Karpas-422 (cell line): ENCODE data around the gene AKAP5. TPM values are rescaled to one million over a fixed set of nuclear protein-coding genes. Genes with fewer than 3 reads are reported as not detected.

Experiments used
- DNase-seq: peaks from one replicate; pipeline ENCODE4 v3.0.0-alpha.2; 2015
- H2AFZ ChIP-seq: fragments of 200-600 bp; sonication (generic); 2 replicates; pipeline ENCODE4 v1.6.1; 2014; ENCODE audit warnings: antibody characterized with exemption, low read length, mixed read lengths
- H3K27ac ChIP-seq: fragments of 200-600 bp; sonication (generic); 2 replicates; pipeline ENCODE4 v1.5.1; 2014; ENCODE audit warnings: mild to moderate bottlenecking, low read length, moderate library complexity
- H3K27me3 ChIP-seq: fragments of 200-600 bp; sonication (generic); 2 replicates; pipeline ENCODE4 v1.6.1; 2014; ENCODE audit warnings: low read length, mixed read lengths
- H3K36me3 ChIP-seq: fragments of 200-600 bp; sonication (generic); 2 replicates; pipeline ENCODE4 v1.6.1; 2014; ENCODE audit warnings: low read length, mixed read lengths; ENCODE audit not compliant: insufficient read depth
- H3K4me1 ChIP-seq: fragments of 200-600 bp; sonication (generic); 2 replicates; pipeline ENCODE4 v1.6.1; 2014; ENCODE audit warnings: mild to moderate bottlenecking, low read length, mixed read lengths
- H3K4me2 ChIP-seq: fragments of 200-600 bp; sonication (generic); 2 replicates; pipeline ENCODE4 v1.6.1; 2014; ENCODE audit warnings: low read length, low read depth, mild to moderate bottlenecking; ENCODE audit not compliant: poor library complexity, severe bottlenecking
- H3K4me3 ChIP-seq: fragments of 200-600 bp; sonication (generic); 2 replicates; pipeline ENCODE4 v1.5.1; 2014; ENCODE audit warnings: mild to moderate bottlenecking, antibody characterized with exemption, low read length, mixed read lengths
- H3K79me2 ChIP-seq: fragments of 200-600 bp; sonication (generic); 2 replicates; pipeline ENCODE4 v1.6.1; 2014; ENCODE audit warnings: mild to moderate bottlenecking, low read length, mixed read lengths
- H3K9ac ChIP-seq: fragments of 200-600 bp; sonication (generic); 2 replicates; pipeline ENCODE4 v1.6.0; 2014; ENCODE audit warnings: low read length
- H3K9me2 ChIP-seq: fragments of 200-600 bp; sonication (generic), shearing (Covaris generic); replicated peaks from 2 replicates; pipeline ENCODE4 v1.6.0; 2014; ENCODE audit warnings: mild to moderate bottlenecking, low read length, moderate library complexity; ENCODE audit not compliant: insufficient read depth
- H3K9me3 ChIP-seq: fragments of 300-700, 200-600 bp; sonication (generic); 2 replicates; pipeline ENCODE4 v1.6.1; 2014; ENCODE audit warnings: low read length, mixed read lengths
- H4K20me1 ChIP-seq: fragments of 200-600 bp; sonication (generic); 2 replicates; pipeline ENCODE4 v1.6.1; 2014; ENCODE audit warnings: mild to moderate bottlenecking, antibody characterized with exemption, low read length, low read depth; ENCODE audit not compliant: insufficient read depth
- total RNA-seq: library from RNA; depleted of rRNA; stranded (reverse); fragments of >200 nt; shearing (Covaris generic); gene quantifications from 2 replicates; pipeline ENCODE4 v1.2.3, GENCODE V29; 2014; ENCODE audit warnings: low replicate concordance

AKAP5 gene
- total RNA-seq, 1 experiment from 2014 or later: 0.56 TPM

DNA sequence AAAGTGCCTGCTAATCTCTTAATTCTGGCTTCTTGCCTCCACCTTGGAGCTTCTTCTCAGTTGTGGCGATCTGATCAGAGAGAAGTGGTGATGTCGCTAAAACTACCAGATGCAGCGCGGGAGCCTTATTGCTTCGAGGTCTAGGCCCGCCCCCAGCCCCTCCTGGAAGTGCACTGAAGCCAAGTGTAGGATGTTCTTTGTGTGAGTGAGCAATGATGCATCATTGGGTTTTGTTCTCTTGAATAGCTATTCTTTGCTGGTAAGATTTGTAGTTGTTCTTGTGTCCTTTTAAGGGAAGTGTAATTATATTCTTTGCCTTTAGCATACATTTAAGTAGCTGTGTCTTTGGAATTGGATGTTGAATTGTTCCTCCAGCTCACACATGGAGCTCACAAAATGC lies 41.3 kb upstream of the AKAP5 start:
- peaks cover 73% of the 10 kb centered on the region for H3K36me3 ChIP-seq
- no peaks in the 10 kb centered on the region for H3K9me2 ChIP-seq
- no peaks in the 10 kb centered on the region for H4K20me1 ChIP-seq
- H3K9ac ChIP-seq: no peak overlapping the region
- no peaks in the 10 kb centered on the region for H3K27me3 ChIP-seq
- no peak overlapping the region for H3K27ac ChIP-seq
- H3K9me3 ChIP-seq: no peaks in the 10 kb centered on the region
- no peak overlapping the region for H2AFZ ChIP-seq
- H3K4me3 ChIP-seq: no peak overlapping the region
- H3K79me2 ChIP-seq: 0 out of 2 replicates have a peak, but pooled peaks cover 13% of the 10 kb centered on the region
- H3K4me2 ChIP-seq: no peak overlapping the region
- no peak for DNase-seq
- H3K4me1 ChIP-seq: no peaks in the 10 kb centered on the region

DNA sequence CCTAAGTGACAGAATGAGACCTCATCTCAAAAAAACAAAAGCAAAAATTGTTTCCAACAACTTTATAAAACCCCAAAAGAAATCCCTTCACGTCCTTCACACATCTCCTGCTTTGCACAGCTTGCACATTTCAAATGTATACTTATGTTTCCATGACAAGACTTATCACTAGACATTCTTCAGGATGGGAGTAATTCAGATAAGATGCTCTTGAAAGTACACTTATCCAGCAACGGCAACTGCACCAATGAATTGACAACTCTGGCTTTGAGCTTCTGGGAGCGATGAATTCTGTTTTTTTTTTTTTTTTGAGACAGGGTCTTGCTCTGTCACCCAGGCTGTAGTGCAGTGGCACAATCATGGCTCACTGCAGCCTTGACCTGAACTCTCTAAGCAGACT lies 30.8 kb upstream of the AKAP5 start:
- H3K9ac ChIP-seq: no peak overlapping the region
- H3K27ac ChIP-seq: no peak overlapping the region
- no peaks in the 10 kb centered on the region for H3K9me2 ChIP-seq
- H2AFZ ChIP-seq: no peak overlapping the region
- H3K4me1 ChIP-seq: no peaks in the 10 kb centered on the region
- no peaks in the 10 kb centered on the region for H3K27me3 ChIP-seq
- H3K36me3 ChIP-seq: peaks cover 80% of the 10 kb centered on the region
- H3K79me2 ChIP-seq: peaks cover 2% of the 10 kb centered on the region; the same call in 1 of the 2 replicates
- no peaks in the 10 kb centered on the region for H4K20me1 ChIP-seq
- no peak overlapping the region for H3K4me3 ChIP-seq
- no peaks in the 10 kb centered on the region for H3K9me3 ChIP-seq
- H3K4me2 ChIP-seq: no peak overlapping the region
- no peak for DNase-seq

DNA sequence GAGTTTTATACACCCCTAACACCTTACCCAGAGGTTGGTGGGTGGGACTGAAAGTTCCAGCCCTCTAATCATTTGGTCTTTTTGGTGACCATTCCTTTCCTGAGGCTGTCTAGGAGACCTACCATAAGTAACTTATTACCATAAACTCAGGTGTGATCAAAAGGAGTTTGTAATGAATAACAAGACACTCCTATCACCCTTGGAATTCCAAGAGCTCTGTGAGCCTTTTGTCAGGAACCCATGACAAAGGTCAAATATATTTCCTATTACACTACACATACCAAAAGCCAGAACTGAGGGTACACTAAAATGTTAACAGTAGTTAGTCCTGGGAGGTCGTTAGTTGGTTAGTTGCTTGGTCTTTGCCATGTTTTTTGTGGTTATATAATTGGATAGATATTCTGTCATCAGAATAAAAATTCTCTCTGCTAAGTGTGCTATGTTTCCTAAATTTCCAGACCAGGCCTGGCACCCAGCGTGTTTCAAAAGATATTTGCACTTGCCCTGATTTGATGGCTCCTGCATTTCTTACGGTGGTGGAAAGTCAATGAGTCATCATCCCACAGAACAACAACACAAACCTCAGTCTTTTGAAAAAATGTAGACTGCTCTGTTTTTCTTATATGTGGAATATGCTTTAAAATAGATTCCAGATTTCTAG lies 27.0 kb upstream of the AKAP5 start:
- Histone ChIP-seq H3K9me2 (no peaks in the 10 kb centered on the region), H3K27ac (no peak overlapping the region), H3K79me2 (peaks cover 2% of the 10 kb centered on the region; the same call in 1 of the 2 replicates), H3K9ac (no peak overlapping the region), H2AFZ (no peak overlapping the region), H3K36me3 (peaks cover 74% of the 10 kb centered on the region), H3K9me3 (no peaks in the 10 kb centered on the region), H4K20me1 (no peaks in the 10 kb centered on the region), H3K4me1 (no peaks in the 10 kb centered on the region), H3K4me2 (no peak overlapping the region), H3K27me3 (no peaks in the 10 kb centered on the region), H3K4me3 (no peak overlapping the region)
- DNase-seq: no peak

GRCh38 chr14:64439141-64439540 lies 26.2 kb upstream of the AKAP5 start:
- Histone ChIP-seq H3K27ac (no peak overlapping the region), H3K4me1 (no peaks in the 10 kb centered on the region), H4K20me1 (no peaks in the 10 kb centered on the region), H3K9me3 (no peaks in the 10 kb centered on the region), H3K9me2 (no peaks in the 10 kb centered on the region), H3K9ac (no peak overlapping the region), H3K36me3 (peaks cover 76% of the 10 kb centered on the region), H3K4me2 (no peak overlapping the region), H3K79me2 (peaks cover 2% of the 10 kb centered on the region; the same call in 1 of the 2 replicates), H2AFZ (no peak overlapping the region), H3K4me3 (no peak overlapping the region), H3K27me3 (no peaks in the 10 kb centered on the region)
- no peak for DNase-seq

- H2AFZ ChIP-seq: no peak overlapping the region
- H3K27ac ChIP-seq: no peak overlapping the region
- no peaks in the 10 kb centered on the region for H4K20me1 ChIP-seq
- H3K9ac ChIP-seq: no peak overlapping the region
- H3K4me2 ChIP-seq: no peak overlapping the region
- DNase-seq: no peak
- no peaks in the 10 kb centered on the region for H3K27me3 ChIP-seq
- H3K36me3 ChIP-seq: peaks cover 78% of the 10 kb centered on the region
- no peaks in the 10 kb centered on the region for H3K9me2 ChIP-seq
- H3K79me2 ChIP-seq: peaks cover 2% of the 10 kb centered on the region; the same call in 1 of the 2 replicates
- no peak overlapping the region for H3K4me3 ChIP-seq
- no peaks in the 10 kb centered on the region for H3K9me3 ChIP-seq
- no peaks in the 10 kb centered on the region for H3K4me1 ChIP-seq
Observed at GRCh38 chr14:64440494-64440893, 24.8 kb upstream of the AKAP5 start.

DNA sequence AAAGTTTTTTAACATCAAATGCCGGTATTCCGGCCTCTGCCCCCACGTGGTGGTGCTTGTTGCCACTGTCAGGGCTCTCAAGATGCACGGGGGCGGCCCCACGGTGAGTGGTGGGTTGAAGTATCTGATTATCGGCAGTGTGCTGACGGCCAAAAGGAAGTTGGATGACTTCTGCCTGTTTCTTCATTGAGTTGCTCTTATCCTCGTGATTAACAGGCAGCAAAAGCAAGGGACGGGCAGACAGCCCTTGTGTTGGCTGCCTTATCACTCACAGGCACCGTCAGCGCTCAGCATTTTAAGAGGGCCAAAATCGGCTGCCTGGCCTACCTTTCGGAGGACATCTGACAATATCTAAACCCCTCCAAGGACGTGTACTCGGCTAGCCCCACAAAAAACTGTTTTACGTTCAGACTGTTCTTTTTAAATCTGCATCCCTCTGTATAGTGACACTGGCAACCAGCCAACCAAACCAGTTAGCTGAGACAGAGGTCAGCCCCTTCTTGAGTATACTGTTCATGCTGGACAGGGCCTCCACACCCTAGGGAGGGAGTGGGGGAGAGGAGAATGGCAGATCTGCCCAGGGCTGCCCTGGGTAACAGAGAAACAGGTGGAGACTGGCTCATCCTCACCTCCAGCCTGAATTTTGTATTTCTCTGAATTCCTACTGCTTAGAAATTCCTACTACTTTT lies 22.9 kb upstream of the AKAP5 start:
- peaks cover 73% of the 10 kb centered on the region for H3K36me3 ChIP-seq
- H3K27ac ChIP-seq: no peak overlapping the region
- DNase-seq: no peak
- H3K9ac ChIP-seq: no peak overlapping the region
- no peaks in the 10 kb centered on the region for H4K20me1 ChIP-seq
- H3K4me3 ChIP-seq: no peak overlapping the region
- no peak overlapping the region for H3K4me2 ChIP-seq
- no peaks in the 10 kb centered on the region for H3K4me1 ChIP-seq
- H3K9me3 ChIP-seq: no peaks in the 10 kb centered on the region
- H2AFZ ChIP-seq: no peak overlapping the region
- H3K79me2 ChIP-seq: peaks cover under 1% of the 10 kb centered on the region; the same call in 1 of the 2 replicates
- H3K9me2 ChIP-seq: no peaks in the 10 kb centered on the region
- no peaks in the 10 kb centered on the region for H3K27me3 ChIP-seq

- H3K36me3 ChIP-seq: peaks cover 70% of the 10 kb centered on the region
- H3K9me3 ChIP-seq: no peaks in the 10 kb centered on the region
- no peak overlapping the region for H3K4me2 ChIP-seq
- H3K9me2 ChIP-seq: no peaks in the 10 kb centered on the region
- H3K9ac ChIP-seq: no peak overlapping the region
- no peak for DNase-seq
- no peak overlapping the region for H3K27ac ChIP-seq
- no peak overlapping the region for H3K4me3 ChIP-seq
- no peaks in the 10 kb centered on the region for H3K4me1 ChIP-seq
- no peaks in the 10 kb centered on the region for H3K79me2 ChIP-seq
- no peaks in the 10 kb centered on the region for H4K20me1 ChIP-seq
- no peak overlapping the region for H2AFZ ChIP-seq
- H3K27me3 ChIP-seq: no peaks in the 10 kb centered on the region
Observed at GRCh38 chr14:64444140-64444539, 21.2 kb upstream of the AKAP5 start.

- no peak overlapping the region for H3K9ac ChIP-seq
Observed at GRCh38 chr14:64444984-64445845, 20.1 kb upstream of the AKAP5 start.

More at GRCh38 chr14:64444984-64445845, 20.1 kb upstream of the AKAP5 start:
- no peaks in the 10 kb centered on the region for H4K20me1 ChIP-seq
- no peak for DNase-seq
- no peak overlapping the region for H2AFZ ChIP-seq
- H3K79me2 ChIP-seq: no peaks in the 10 kb centered on the region
- 0 out of 2 replicates have a peak overlapping the region, but pooled peaks have one; percentile 2 for H3K27ac ChIP-seq
- H3K36me3 ChIP-seq: peaks cover 72% of the 10 kb centered on the region
- no peaks in the 10 kb centered on the region for H3K9me2 ChIP-seq
- no peaks in the 10 kb centered on the region for H3K9me3 ChIP-seq
- no peak overlapping the region for H3K4me2 ChIP-seq
- H3K27me3 ChIP-seq: no peaks in the 10 kb centered on the region
- H3K4me3 ChIP-seq: no peak overlapping the region
- peaks cover 3% of the 10 kb centered on the region; the same call in 1 of the 2 replicates for H3K4me1 ChIP-seq
